ENCODE results near the gene LPIN2.
A peak's percentile ranks its signal among the peaks of the same experiment; 100 is the strongest.
"Not testable (repeated sequence)": the region's sequence is repeated elsewhere in the genome, so short reads cannot be mapped to it uniquely, and the experiment has no call there.

The LPIN2 gene

GRCh38 chr18:3041843-3042242 lies 28.9 kb upstream of the LPIN2 start:
- DNase-seq = no peak

GRCh38 chr18:3040881-3041280 lies 27.9 kb upstream of the LPIN2 start:
- DNase-seq = no peak

GRCh38 chr18:3040173-3040572 lies 27.2 kb upstream of the LPIN2 start:
- no peak for DNase-seq

GRCh38 chr18:3037423-3037915 lies 24.5 kb upstream of the LPIN2 start:
- peak; percentile 72 for DNase-seq

GRCh38 chr18:3036108-3036507 lies 23.2 kb upstream of the LPIN2 start:
- no peak for DNase-seq

GRCh38 chr18:3035635-3036034 lies 22.7 kb upstream of the LPIN2 start:
- no peak for DNase-seq

- no peak for DNase-seq
Measured at GRCh38 chr18:3032721-3033120, 19.8 kb upstream of the LPIN2 start.

- no peak for DNase-seq
Measured at GRCh38 chr18:3029215-3029952, 16.4 kb upstream of the LPIN2 start.

- DNase-seq = not testable (repeated sequence)
Measured at GRCh38 chr18:3028115-3028514, 15.2 kb upstream of the LPIN2 start.

GRCh38 chr18:3027370-3027891 lies 14.5 kb upstream of the LPIN2 start:
- no peak for DNase-seq

- DNase-seq = no peak
Measured at GRCh38 chr18:3025544-3025943, 12.6 kb upstream of the LPIN2 start.

GRCh38 chr18:3023603-3024002 lies 10.7 kb upstream of the LPIN2 start:
- DNase-seq = not testable (repeated sequence)

GRCh38 chr18:3016585-3017297 lies 3.8 kb upstream of the LPIN2 start:
- no peak for DNase-seq

GRCh38 chr18:3015851-3016250 lies 2.9 kb upstream of the LPIN2 start:
- no peak for DNase-seq

- DNase-seq = no peak
Measured at GRCh38 chr18:3015204-3015592, 2.3 kb upstream of the LPIN2 start.

GRCh38 chr18:3014503-3015203 lies 1.7 kb upstream of the LPIN2 start:
- DNase-seq = no peak

GRCh38 chr18:3012136-3013023 lies 564 bp downstream of the LPIN2 start:
- DNase-seq = no peak

GRCh38 chr18:3010086-3010485 lies 2.9 kb downstream of the LPIN2 start:
- DNase-seq = no peak

- no peak for DNase-seq
Measured at GRCh38 chr18:3008541-3008940, 4.4 kb downstream of the LPIN2 start.

- no peak for DNase-seq
Measured at GRCh38 chr18:3007491-3007890, 5.5 kb downstream of the LPIN2 start.

GRCh38 chr18:3005462-3005861 lies 7.5 kb downstream of the LPIN2 start:
- no peak for DNase-seq

- not testable (repeated sequence) for DNase-seq
Measured at GRCh38 chr18:3003766-3004165, 9.2 kb downstream of the LPIN2 start.
